Measurements from ENCODE around the gene GADD45B. TPM values are rescaled to one million over a fixed set of nuclear protein-coding genes. Genes with fewer than 3 reads are reported as not detected.
"Not testable (repeated sequence)": the region's sequence is repeated elsewhere in the genome, so short reads cannot be mapped to it uniquely, and the experiment has no call there.

Gene GADD45B
- total RNA-seq, 2 experiments from 2014 or later = 31.2 to 39.2 TPM

DNA sequence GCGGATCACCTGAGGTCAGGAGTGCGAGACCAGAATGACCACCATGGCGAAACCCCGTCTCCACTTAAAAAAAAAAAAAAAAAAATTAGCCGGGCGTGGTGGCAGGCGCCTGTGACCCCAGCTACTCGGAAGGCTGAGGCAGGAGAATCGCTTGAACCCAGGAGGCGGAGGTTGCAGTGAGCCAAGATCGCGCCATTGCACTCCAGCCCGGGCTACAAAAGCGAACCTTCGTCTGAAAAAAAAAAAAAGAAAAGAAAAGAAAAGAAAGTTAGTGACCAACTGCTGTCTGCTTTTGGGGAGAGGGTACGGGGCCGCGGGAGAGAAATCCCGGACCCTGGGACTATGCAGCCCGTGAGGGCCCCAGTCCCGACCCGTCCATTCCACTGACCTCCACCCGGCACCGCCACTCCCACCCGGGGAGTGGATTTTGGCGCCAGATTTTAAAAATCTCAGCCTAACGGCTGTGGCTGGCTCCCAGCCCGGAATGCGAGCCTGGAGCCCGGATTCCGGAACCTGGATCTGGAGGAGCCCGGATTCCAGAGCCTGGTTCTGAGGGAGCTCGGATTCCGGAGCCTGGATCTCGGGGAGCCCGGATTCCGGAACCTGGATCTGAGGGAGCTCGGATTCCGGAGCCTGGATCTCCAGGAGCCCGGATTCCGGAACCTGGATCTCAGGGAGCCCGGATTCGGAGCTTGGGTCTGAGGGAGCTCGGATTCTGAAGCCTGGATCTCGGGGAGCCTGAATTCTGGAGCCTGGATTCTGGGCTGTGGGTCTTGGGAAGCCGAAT lies 13.1 kb upstream of the GADD45B start:
- Mint-ChIP-seq H3K27ac (peak overlapping the region; percentile 86), H3K4me1 (peaks cover 24% of the 10 kb centered on the region), H3K9me3 (no peaks in the 10 kb centered on the region), H3K27me3 (no peaks in the 10 kb centered on the region), H3K36me3 (ENCODE audit: low read depth) (peaks cover 8% of the 10 kb centered on the region), H3K4me3 (peak overlapping the region; percentile 93)
- no peak for DNase-seq
- CTCF ChIA-PET = interaction anchor here (0.6 to 1.2 kb wide), 9 partner anchors 8 to 302 kb away, joined by 3 to 5 read pairs (median 3); partner anchors contain the start of gene GADD45B
- POLR2A ChIA-PET = interaction anchor here (0.6 kb wide), 1 partner anchor 158 kb away, joined by 3 read pairs; no protein-coding TSS in a partner anchor

- not testable (repeated sequence) for DNase-seq; H3K9me3 Mint-ChIP-seq; H3K36me3 Mint-ChIP-seq (ENCODE audit: low read depth); H3K27me3 Mint-ChIP-seq
- Mint-ChIP-seq H3K4me3 (peak overlapping the region; percentile 27), H3K27ac (peak overlapping the region; percentile 25), H3K4me1 (peaks cover 27% of the 10 kb centered on the region)
- ChIA-PET CTCF (interaction anchor here (0.6 to 1.2 kb wide), 4 partner anchors 12 to 147 kb away, joined by 3 to 4 read pairs (median 4); partner anchors contain the start of gene GADD45B), POLR2A (interaction anchor here (0.6 kb wide), 1 partner anchor 96 kb away, joined by 4 read pairs; no protein-coding TSS in a partner anchor)
Observed at GRCh38 chr19:2463694-2464093, 12.2 kb upstream of the GADD45B start.

DNA sequence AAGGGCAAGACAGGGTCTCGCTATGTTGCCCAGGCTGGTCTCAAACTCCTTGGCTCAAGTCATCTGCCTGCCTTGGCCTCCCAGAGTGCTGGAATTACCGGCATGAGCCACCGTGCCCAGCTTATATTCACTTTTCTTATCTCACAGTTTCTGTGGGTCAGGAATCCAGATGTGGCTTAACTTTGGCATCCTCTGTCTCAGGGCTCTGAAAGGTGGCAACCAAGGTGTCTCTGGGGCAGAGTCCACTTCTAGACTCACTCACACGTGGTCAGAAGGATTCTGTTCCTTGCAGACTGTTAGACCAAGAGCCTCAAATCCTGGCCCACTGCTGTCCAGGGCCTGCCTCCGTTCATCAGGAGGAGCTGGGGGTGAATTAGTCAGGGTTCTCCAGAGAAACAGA lies 11.5 kb upstream of the GADD45B start:
- no peaks in the 10 kb centered on the region for H3K27me3 Mint-ChIP-seq
- POLR2A ChIA-PET = interaction anchor here (0.5 to 0.6 kb wide), 2 partner anchors 12 to 95 kb away, joined by 3 to 4 read pairs; partner anchors contain the start of gene GADD45B
- no peak overlapping the region for H3K4me3 Mint-ChIP-seq
- H3K9me3 Mint-ChIP-seq = no peaks in the 10 kb centered on the region
- CTCF ChIA-PET = interaction anchor here (0.6 to 1.4 kb wide), 3 partner anchors 12 to 149 kb away, joined by 3 to 4 read pairs (median 3); no protein-coding TSS in a partner anchor
- peaks cover 8% of the 10 kb centered on the region for H3K36me3 Mint-ChIP-seq (ENCODE audit: low read depth)
- no peak for DNase-seq
- H3K4me1 Mint-ChIP-seq = peaks cover 34% of the 10 kb centered on the region
- H3K27ac Mint-ChIP-seq = no peak overlapping the region

DNA sequence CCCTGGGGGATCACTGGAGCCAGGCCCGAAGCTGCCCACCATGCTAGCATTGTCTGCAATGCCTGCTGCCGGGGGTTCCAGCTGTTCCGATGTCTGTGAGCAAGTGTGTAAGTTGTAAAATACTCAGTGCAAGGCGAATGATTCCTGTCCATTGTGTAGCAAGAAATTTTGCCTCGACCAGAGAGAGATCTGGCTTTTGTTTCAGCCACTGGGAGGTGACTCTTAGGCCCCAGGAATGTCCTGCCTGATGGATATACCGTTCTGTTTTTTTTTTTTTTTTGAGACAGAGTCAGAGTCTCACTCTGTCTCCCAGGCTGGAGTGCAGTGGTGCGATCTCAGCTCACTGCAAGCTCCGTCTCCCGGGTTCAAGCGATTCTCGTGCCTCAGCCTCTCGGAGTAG lies 7.3 kb upstream of the GADD45B start:
- Mint-ChIP-seq H3K27me3 (no peaks in the 10 kb centered on the region), H3K27ac (peak overlapping the region; percentile 19), H3K36me3 (ENCODE audit: low read depth) (no peaks in the 10 kb centered on the region), H3K4me3 (no peak overlapping the region), H3K4me1 (peaks cover 18% of the 10 kb centered on the region), H3K9me3 (no peaks in the 10 kb centered on the region)
- DNase-seq = no peak
- ChIA-PET CTCF (interaction anchor here (0.6 to 1.8 kb wide), 3 partner anchors 143 to 893 kb away, joined by 3 to 8 read pairs (median 4); no protein-coding TSS in a partner anchor), POLR2A (no interaction called here)

DNA sequence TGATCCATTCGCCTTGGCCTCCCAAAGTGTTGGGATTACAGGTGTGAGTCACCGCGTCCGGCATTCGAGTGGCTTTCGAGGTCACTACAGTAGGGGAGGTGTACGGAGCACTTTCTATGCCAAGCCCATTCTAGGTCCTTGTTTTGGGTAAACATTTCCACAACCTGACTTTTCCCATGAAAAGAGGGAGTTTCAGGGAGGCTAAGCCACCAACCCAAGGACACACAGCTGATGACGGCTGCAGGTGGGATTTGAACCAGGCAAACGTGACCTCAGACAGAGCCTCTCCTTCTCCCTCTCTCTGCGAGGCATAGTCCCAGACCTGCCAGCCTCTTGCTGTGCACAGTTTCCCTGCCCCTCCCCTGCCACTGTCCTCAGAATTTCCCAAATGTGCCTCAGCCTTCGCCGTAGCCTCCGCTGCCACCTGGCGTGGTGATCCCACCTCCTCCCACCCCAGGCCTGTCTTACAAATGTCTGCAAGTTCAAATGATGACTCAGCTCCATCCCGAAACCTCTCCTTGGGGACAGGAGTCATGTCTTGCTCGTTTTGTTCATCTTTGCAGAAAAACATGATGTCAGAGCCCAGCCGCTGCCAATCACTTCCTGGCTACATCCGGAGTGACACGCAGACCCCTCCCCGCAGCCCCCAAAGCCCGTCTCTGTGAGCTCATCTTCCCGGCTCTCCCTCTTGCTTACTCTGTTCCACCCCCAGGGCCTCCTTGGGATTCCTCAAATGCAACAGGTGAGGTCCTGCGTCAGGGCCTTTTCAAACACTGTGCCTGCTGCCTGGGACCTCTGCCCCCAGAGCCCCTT lies 6.6 kb upstream of the GADD45B start:
- ChIA-PET CTCF (interaction anchor here (0.6 to 1.8 kb wide), 5 partner anchors 7 to 897 kb away, joined by 3 to 8 read pairs (median 3); no protein-coding TSS in a partner anchor), POLR2A (no interaction called here)
- no peaks in the 10 kb centered on the region for H3K27me3 Mint-ChIP-seq
- H3K9me3 Mint-ChIP-seq = no peaks in the 10 kb centered on the region
- H3K4me1 Mint-ChIP-seq = peaks cover 18% of the 10 kb centered on the region
- H3K36me3 Mint-ChIP-seq (ENCODE audit: low read depth) = no peaks in the 10 kb centered on the region
- peak overlapping the region; percentile 81 for H3K27ac Mint-ChIP-seq
- H3K4me3 Mint-ChIP-seq = no peak overlapping the region
- peak; percentile 29 for DNase-seq

DNA sequence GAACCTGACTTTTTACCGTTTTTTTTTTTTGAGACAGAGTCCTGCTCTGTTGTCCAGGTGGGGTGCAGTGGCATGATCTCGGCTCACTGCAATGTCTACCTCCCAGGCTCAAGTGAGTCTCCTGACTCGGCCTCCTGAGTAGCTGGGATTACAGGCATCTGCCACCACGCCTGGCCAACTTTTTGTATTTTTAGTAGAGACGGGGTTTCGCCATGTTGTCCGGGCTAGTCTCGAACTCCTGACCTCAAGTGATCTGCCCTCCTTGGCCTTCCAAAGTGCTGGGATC lies 6.1 kb upstream of the GADD45B start:
- H3K4me3 Mint-ChIP-seq; H3K9me3 Mint-ChIP-seq; H3K27me3 Mint-ChIP-seq; POLR2A ChIA-PET; H3K36me3 Mint-ChIP-seq (ENCODE audit: low read depth); DNase-seq: not testable (repeated sequence)
- Mint-ChIP-seq H3K4me1 (peaks cover 18% of the 10 kb centered on the region), H3K27ac (peak overlapping the region; percentile 81)
- CTCF ChIA-PET = interaction anchor here (1.1 to 1.6 kb wide), 2 partner anchors 8 to 151 kb away, joined by 3 read pairs; no protein-coding TSS in a partner anchor

DNA sequence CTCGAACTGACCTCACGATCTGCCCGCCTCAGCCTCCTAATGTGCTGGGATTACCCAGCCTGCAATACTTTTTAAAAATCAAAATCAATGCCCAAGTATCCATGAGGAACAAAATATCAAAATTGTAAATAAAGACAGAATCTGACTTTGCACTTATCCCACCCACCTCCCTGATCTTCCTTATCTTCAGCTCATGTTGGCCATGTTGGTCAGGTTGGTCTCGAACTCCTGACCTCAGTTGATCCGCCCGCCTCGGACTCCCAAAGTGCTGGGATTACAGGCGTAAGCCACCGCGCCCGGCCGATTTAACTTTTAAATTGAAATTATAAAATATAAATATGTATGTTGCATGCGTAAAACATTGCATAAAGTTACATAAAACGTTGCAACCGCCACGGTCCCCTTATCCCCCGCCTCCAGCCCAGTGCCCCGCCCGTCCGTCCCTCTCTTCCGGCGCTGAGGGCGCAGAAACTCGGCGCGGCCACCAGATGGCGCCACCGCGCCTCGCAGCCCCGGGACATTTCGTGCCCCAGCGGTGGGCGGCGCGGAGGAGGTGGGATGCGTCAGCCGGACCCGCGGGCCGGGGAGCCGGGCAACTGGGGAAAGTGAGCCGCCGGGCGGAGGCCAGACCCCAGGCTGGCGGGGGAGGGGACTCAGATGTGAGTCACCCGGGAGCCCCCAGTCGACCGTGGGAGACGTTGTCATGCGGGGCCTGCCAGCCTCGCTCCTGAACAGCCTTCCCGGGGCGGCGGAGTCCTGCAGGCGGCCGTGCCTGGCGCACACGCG lies 1.5 kb upstream of the GADD45B start:
- ChIA-PET CTCF (interaction anchor here (0.8 to 4.1 kb wide), 8 partner anchors 105 to 163 kb away, joined by 3 to 28 read pairs (median 4); no protein-coding TSS in a partner anchor), POLR2A (interaction anchor here (0.7 kb wide), 1 partner anchor 163 kb away, joined by 3 read pairs; no protein-coding TSS in a partner anchor)
- Mint-ChIP-seq H3K27ac (peak overlapping the region; percentile 72), H3K27me3 (no peaks in the 10 kb centered on the region), H3K4me3 (peak overlapping the region; percentile 99), H3K9me3 (no peaks in the 10 kb centered on the region), H3K4me1 (peaks cover 16% of the 10 kb centered on the region), H3K36me3 (ENCODE audit: low read depth) (peaks cover 25% of the 10 kb centered on the region)
- DNase-seq = peak; percentile 83

DNA sequence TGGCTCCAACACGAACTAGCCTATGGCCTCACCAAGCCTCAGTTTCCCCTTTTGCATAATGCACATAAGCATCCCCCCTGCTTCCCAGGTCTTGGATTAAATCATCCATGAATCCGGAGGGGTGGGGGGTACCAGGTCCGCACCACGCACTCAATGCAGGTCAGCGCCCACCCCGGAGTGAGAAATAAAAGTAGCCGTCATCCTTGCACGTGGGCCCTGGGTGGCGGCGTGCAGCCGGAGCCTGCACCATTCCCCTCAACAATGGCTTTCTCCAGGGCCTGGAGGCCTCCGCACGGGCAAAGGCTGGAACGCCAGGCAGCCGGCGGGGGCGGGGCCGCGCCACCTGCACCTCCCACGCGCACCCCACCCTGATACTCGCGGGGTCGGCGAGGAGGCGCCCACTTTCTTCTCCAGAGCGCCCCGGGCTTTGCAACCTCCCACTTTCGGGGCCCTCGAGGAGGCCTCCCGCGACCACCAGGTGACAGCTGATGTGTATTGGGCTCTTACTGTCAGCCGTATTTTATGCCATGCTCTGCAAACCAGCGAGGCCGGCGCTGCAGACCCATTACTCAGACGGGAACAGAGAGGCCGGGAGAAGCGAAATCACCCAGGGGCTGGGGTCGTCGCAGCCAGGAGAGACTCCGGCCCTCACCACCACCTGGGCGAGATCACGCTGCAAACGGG lies 767 bp upstream of the GADD45B start:
- peak overlapping the region; percentile 99 for H3K4me3 Mint-ChIP-seq
- no peaks in the 10 kb centered on the region for H3K27me3 Mint-ChIP-seq
- no peaks in the 10 kb centered on the region for H3K9me3 Mint-ChIP-seq
- CTCF ChIA-PET = interaction anchor here (0.6 to 3.5 kb wide), 15 partner anchors 9 to 743 kb away, joined by 3 to 30 read pairs (median 3); partner anchors contain the start of gene TIMM13
- POLR2A ChIA-PET = interaction anchor here (0.6 to 2.3 kb wide), 12 partner anchors 19 to 1027 kb away, joined by 3 to 27 read pairs (median 8); partner anchors contain the start of gene LMNB2
- peak overlapping the region; percentile 72 for H3K27ac Mint-ChIP-seq
- DNase-seq = peak; percentile 62
- H3K4me1 Mint-ChIP-seq = peaks cover 19% of the 10 kb centered on the region
- H3K36me3 Mint-ChIP-seq (ENCODE audit: low read depth) = peaks cover 25% of the 10 kb centered on the region

DNA sequence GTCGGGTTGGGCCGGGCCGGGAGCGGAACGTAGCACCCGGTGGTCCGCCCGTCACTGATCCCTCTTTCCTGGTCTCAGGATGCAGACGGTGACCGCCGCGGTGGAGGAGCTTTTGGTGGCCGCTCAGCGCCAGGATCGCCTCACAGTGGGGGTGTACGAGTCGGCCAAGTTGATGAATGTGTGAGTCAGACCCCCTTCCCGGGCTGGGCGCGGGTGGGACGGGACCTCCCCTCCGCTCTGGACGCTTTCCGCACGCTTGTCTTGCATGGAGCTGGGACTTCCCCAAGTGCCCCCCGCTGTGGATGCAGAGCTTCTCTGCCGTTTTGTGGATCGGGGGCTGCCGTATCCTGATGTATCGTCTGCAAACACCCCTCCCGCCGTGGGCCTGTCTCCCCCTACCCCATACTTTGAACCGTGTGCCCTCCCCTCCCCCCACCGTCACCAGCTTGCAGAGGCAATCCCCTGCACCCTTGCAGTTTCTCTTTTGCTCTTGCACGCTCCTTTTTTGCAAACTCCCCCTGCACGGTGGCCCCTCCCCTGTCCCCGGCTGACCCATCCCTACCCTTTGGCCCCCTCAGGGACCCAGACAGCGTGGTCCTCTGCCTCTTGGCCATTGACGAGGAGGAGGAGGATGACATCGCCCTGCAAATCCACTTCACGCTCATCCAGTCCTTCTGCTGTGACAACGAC lies 669 bp downstream of the GADD45B start:
- CTCF ChIA-PET = interaction anchor here (0.6 to 3.5 kb wide), 19 partner anchors 8 to 344 kb away, joined by 3 to 30 read pairs (median 3); partner anchors contain the start of genes LMNB2 and TIMM13
- peak; percentile 80 for DNase-seq
- Mint-ChIP-seq H3K9me3 (peaks cover 4% of the 10 kb centered on the region), H3K36me3 (ENCODE audit: low read depth) (peaks cover 25% of the 10 kb centered on the region), H3K27me3 (no peaks in the 10 kb centered on the region), H3K4me3 (peak overlapping the region; percentile 99), H3K4me1 (peaks cover 17% of the 10 kb centered on the region), H3K27ac (peak overlapping the region; percentile 88)
- POLR2A ChIA-PET = interaction anchor here (0.7 to 2.3 kb wide), 15 partner anchors 12 to 160 kb away, joined by 3 to 27 read pairs (median 6); partner anchors contain the start of gene LMNB2

- H3K27ac Mint-ChIP-seq = peak overlapping the region; percentile 88
- H3K4me3 Mint-ChIP-seq = peak overlapping the region; percentile 99
- ChIA-PET POLR2A (interaction anchor here (0.7 to 2.3 kb wide), 10 partner anchors 21 to 159 kb away, joined by 3 to 27 read pairs (median 7); partner anchors contain the start of gene LMNB2), CTCF (interaction anchor here (0.6 to 3.5 kb wide), 18 partner anchors 13 to 406 kb away, joined by 3 to 30 read pairs (median 5); partner anchors contain the start of genes LMNB2 and TIMM13)
- peaks cover 17% of the 10 kb centered on the region for H3K4me1 Mint-ChIP-seq
- no peaks in the 10 kb centered on the region for H3K27me3 Mint-ChIP-seq
- H3K36me3 Mint-ChIP-seq (ENCODE audit: low read depth) = peaks cover 25% of the 10 kb centered on the region
- no peak for DNase-seq
- peaks cover 4% of the 10 kb centered on the region for H3K9me3 Mint-ChIP-seq
Observed at GRCh38 chr19:2477141-2477710, 1.3 kb downstream of the GADD45B start.
